D721Med (cell line): ENCODE measurements around the gene ZBTB5.
"Not testable (repeated sequence)": the region's sequence is repeated elsewhere in the genome, so short reads cannot be mapped to it uniquely, and the experiment has no call there.

ENCODE experiments used
- DNase-seq: peaks from one replicate; pipeline ENCODE4 v3.0.0; 2011; ENCODE audit warnings: low spot score; ENCODE audit not compliant: insufficient read length
- FAIRE-seq: peaks from 2 replicates; lab custom pipeline; 2011; peaks lifted over from hg19 to GRCh38; lab: Jason Lieb, UNC
- TF ChIP-seq, protein P1 (sequence below): IDR thresholded peaks from 2 replicates; pipeline ENCODE4 v1.5.1; 2012; ENCODE audit warnings: mild to moderate bottlenecking, control low read depth; ENCODE audit not compliant: insufficient read depth; ENCODE audit errors: missing control alignments

ZBTB5 gene, protein sequence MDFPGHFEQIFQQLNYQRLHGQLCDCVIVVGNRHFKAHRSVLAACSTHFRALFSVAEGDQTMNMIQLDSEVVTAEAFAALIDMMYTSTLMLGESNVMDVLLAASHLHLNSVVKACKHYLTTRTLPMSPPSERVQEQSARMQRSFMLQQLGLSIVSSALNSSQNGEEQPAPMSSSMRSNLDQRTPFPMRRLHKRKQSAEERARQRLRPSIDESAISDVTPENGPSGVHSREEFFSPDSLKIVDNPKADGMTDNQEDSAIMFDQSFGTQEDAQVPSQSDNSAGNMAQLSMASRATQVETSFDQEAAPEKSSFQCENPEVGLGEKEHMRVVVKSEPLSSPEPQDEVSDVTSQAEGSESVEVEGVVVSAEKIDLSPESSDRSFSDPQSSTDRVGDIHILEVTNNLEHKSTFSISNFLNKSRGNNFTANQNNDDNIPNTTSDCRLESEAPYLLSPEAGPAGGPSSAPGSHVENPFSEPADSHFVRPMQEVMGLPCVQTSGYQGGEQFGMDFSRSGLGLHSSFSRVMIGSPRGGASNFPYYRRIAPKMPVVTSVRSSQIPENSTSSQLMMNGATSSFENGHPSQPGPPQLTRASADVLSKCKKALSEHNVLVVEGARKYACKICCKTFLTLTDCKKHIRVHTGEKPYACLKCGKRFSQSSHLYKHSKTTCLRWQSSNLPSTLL

DNA sequence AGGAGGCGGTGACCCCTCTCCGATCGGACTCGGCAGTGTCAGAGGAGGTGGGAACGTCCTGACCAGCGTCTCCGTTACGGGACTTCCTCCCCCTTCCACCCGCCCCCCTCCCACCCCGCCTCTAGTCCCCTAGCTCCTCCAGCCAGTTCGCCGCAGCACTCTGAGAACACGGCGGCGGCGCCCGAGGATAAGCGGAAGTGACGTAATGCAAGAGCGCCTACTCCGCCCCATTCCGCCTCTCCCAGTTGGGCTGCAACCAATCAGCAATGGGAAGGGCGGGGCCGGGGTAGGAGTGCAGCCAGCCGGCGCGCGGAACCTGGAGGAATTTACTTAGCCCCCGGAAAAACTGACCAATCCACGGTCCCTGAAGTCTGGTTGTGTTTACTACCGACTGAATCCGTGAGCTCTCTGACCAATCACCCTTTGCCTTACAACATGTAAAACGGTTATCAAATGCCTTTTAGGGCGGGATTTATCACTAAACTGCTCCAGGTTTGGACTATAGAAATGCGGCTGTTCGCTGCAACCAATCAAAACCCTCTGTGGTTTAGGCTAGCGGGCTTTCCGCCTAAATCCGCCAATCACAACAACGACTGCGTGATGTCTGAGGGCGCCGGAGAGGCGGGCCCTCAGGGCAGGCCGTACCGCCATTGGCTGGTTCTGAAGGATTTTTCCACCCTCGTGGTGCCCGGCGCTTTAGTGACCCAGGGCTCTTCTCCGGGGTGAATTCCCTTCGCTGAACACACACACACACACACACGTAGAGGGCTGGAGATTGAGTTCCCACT lies at the start of gene ZBTB5:
ZBTB5 (minus strand) TSS at position 202 of the 788 bp plus-strand sequence. CDS start 22,899 bp downstream, outside the sequence.
- TF ChIP-seq, protein P1, sequence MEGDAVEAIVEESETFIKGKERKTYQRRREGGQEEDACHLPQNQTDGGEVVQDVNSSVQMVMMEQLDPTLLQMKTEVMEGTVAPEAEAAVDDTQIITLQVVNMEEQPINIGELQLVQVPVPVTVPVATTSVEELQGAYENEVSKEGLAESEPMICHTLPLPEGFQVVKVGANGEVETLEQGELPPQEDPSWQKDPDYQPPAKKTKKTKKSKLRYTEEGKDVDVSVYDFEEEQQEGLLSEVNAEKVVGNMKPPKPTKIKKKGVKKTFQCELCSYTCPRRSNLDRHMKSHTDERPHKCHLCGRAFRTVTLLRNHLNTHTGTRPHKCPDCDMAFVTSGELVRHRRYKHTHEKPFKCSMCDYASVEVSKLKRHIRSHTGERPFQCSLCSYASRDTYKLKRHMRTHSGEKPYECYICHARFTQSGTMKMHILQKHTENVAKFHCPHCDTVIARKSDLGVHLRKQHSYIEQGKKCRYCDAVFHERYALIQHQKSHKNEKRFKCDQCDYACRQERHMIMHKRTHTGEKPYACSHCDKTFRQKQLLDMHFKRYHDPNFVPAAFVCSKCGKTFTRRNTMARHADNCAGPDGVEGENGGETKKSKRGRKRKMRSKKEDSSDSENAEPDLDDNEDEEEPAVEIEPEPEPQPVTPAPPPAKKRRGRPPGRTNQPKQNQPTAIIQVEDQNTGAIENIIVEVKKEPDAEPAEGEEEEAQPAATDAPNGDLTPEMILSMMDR = no peak
- DNase-seq = peak; percentile 67
- peak; percentile 16 for FAIRE-seq

DNA sequence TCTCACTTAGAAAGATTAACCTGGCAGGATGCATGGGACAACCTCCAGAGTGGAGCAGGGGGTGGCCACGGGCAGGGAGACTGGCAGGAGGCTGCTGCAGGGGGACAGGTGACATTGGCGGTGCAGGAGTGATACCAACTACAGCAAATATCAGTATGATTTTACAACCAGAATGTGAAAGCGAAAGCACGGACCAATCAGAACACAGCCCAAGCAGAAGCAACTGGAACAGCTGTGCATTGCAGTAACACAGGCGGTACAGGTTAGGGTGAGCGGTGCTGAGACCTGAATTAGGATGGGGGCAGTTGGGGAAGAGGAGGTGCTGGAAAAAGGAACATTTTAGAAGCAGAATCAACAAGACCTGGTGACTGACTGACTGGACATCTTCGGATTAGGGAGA lies 49.7 kb upstream of the ZBTB5 start:
- FAIRE-seq (no peak), DNase-seq (no peak)
- TF ChIP-seq, protein P1 = no peak

DNA sequence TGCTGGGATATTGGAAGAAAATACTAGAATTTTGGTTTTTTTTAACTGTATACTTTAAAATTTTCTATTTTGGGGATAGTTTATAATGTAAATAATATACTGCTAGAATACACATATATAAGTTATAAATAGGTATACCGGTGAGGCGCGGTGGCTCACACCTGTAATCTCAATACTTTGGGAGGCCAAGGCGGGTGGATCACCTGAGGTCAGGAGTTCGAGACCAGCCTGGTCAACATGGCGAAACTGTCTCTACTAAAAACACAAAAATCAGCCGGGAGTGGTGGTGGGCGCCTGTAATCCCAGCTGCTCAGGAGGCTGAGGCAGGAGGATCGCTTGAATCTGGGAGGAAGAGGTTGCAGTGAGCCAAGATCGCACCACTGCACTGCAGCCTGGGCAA lies 49.2 kb upstream of the ZBTB5 start:
- FAIRE-seq, DNase-seq: not testable (repeated sequence)

DNA sequence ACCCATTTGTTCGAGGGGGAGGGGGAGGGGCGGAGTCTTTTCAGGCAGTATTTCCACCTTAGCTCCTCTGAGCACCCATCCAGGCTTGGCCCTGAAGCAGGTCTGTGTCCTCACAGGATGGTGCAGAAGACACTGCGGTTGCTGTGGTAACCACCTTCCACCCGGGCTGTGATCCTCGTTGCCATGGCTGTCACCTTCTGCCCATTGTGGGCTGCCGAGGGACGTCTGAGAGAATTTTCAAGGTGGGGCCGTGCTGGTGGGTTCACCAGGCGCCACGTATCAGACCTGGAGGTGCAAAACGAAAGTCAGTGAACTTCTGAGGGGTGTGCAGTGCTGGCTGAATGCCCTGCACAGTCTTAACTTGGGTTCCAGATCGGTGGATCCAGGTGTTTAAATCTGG lies 47.2 kb upstream of the ZBTB5 start:
- TF ChIP-seq, protein P1 = no peak

DNA sequence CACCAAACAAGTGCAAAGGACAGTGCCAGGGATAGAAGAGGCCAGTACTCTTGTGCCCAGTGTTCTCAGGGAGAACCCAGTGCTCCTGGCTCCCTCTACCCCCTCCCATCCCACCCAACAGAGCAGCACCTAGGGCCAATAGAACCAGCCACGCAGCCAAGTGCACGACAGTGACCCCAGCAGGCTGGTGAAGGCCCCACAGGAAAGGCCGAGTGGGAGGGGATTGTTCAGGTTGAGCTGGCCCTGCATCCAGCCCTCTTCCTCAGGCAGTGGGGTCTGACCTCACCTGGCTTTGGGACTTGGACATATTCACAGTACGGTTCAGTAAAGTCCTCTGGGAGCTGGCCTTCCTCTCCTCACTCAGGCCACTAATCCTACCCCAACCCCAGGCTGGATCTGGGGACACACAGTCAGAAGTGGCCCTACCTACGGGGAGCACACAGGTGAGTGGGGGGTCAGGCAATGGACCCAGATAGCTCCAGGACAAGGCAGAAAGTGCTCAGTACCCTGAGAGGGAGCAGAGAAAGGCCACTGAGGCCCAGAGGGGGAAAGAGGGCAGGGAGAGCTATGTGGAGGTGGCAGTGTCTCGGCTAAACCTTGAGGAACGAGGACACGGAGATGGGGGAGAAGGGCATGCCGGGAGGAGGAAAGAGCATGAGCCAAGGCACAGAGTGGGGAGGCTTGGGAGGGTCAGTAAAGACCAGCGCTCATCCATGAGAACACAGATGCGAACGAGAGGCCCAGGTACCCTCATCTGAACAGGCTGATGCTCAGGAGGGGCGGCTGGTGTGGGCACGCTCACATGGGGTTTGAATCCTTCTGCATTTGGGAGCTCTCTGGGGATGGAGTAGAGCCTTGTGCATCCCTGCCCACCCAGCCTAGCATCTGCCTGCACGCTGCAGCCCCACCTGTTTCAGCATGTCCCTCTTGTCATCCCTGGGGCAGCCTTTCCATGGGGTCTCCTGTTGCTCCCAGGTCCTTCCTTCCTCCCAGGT lies 46.1 kb upstream of the ZBTB5 start:
- DNase-seq = no peak
- TF ChIP-seq, protein P1 = peak; percentile 18
- no peak for FAIRE-seq

More for the DNA sequence above, 47.2 kb upstream of the ZBTB5 start:
- DNase-seq (no peak), FAIRE-seq (no peak)

DNA sequence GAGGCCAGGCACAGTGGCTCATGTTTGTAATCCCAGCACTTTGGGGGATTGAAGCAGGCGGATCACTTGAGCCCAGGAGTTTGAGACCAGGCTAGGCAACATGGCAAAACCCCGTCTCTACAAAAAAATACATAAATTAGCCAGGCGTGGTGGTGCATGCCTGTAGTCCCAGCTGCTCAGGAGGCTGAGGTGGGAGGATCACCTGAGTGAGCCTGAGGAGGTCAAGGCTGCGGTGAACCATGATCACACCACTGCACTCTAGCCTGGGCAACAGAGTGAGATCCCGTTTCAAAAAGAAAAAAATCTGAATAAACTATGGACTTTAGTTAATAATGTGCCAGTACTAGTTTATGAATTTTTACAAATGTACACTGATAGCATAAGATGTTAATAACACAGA lies 44.8 kb upstream of the ZBTB5 start:
- not testable (repeated sequence) for DNase-seq, FAIRE-seq

DNA sequence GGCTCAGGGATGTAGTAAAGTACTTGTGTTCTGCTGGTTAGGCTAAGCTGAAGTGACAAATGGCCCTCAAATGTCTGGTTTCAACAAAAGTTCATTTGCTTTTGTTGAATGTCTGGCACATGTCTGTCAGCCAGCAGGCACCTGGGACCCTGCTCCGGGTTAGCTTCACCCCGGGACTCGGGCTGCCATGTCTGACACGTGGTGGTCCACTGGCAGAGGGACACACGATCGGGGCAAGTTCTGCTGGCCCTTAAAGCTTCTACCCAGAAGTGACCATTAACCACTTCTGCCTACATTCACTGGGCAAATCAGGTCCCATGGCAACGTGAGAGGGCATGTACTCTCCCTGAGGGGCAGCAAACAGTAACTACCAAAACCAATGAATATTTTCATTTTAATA lies 44.3 kb upstream of the ZBTB5 start:
- FAIRE-seq (no peak), DNase-seq (no peak)
- TF ChIP-seq, protein P1 = no peak
